Fibroblast of skin of left quadriceps (primary cell): ENCODE results near the gene TLR2.
"Not testable (repeated sequence)": the region's sequence is repeated elsewhere in the genome, so short reads cannot be mapped to it uniquely, and the experiment has no call there.

Source experiments
- DNase-seq, 2 experiments: peaks; one replicate each; pipeline ENCODE4 v3.0.0-alpha.2; 2013; ENCODE audit warnings: low read depth in 2 of 2

Gene TLR2

GRCh38 chr4:153661908-153662307 lies 22.2 kb upstream of the TLR2 start:
- DNase-seq, result no peak

DNA sequence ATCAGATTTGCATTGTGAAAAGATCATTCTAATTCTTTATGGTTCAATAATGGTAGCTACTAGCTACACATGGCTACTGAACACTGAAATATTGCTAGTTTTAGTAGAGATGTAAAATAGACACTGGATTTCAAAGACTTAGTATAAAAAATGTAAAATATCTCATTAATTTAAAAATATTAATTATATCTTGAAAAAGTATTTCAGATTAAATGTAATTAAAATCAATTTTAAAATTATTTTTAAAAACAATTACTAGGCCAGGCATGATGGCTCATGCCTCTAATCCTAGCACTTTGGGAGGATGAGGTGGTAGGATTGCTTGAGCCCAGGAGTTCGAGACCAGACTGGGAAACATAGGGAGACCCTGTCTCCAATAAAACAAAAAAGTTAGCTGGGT lies 20.4 kb upstream of the TLR2 start:
- no peak for DNase-seq

GRCh38 chr4:153666505-153666904 lies 17.6 kb upstream of the TLR2 start:
- DNase-seq, result not testable (repeated sequence)

DNA sequence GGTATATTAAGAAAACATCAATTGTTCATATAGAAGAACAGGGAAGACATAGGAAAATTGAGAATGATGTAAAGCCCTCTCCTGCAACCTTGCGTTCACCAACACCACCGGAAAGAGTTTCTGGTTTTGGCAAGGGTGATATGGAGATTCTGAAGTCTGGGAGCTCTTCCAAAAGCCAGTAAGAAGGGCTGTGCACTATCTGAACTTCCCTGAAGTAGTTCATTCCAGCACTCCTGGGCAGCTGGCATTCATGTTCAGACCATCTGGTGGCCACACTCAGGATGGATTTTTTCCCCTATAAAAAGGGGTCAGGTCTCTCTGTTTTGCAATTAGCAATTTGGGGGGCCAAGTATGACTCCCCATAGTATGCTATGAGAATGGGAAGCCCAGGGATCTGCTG lies 15.4 kb upstream of the TLR2 start:
- DNase-seq, result no peak

DNA sequence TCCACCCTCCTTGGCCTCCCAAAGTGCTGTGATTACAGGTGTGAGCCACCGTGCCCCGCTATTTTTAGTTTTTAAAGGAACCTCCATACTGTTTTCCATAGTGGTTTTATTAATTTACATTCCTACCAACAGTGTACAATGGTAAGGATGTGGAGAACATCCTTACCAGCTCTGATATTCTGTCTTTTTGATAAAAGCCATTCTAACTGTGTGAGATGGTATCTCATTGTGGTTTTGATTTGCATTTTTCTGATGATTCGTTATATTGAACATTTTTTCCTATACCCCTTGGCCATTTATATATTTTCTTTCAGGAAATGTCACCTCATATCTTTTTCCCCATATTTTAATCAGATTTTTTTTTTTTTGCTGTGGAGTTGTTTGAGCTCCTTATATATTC lies 14.2 kb upstream of the TLR2 start:
- DNase-seq, result no peak

- no peak for DNase-seq
Measured at GRCh38 chr4:153676486-153676885, 7.6 kb upstream of the TLR2 start.

DNA sequence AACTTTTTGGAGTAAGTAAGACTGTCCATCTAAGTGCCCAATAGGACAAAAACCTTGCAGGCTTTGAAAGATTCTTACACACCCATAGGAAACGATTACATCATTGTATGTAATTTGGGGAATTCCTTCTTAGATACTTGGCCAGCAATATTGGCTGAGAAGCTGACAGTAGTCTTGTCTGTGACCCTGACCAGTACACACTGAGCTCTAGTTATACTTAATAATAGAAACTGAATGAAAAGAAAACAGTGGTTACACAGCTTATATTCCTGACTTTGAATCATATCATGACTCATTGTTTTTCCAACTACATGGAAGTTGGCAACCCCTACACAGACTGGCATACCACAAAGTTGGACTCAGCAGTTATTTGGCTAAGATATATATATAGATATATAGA lies 7.1 kb upstream of the TLR2 start:
- peak; percentile 5 to 12 for DNase-seq

DNA sequence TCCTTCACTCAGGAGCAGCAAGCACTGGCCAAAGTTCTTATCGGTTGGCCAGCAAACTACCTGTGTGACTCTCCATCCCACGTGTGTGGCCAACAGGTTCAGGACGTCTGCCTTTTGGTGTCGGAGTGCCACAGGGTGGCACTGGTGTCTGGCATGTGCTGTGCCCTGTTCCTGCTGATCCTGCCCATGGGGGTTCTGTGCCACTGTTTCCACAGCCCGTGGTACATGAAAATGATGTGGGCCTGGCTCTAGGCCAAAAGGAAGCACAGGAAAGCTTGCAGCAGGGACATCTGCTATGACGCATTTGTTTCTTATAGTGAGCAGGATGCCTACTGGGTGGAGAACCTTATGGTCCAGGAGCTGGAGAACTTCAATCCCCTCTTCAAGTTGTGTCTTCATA lies 4.6 kb upstream of the TLR2 start:
- DNase-seq, result no peak

DNA sequence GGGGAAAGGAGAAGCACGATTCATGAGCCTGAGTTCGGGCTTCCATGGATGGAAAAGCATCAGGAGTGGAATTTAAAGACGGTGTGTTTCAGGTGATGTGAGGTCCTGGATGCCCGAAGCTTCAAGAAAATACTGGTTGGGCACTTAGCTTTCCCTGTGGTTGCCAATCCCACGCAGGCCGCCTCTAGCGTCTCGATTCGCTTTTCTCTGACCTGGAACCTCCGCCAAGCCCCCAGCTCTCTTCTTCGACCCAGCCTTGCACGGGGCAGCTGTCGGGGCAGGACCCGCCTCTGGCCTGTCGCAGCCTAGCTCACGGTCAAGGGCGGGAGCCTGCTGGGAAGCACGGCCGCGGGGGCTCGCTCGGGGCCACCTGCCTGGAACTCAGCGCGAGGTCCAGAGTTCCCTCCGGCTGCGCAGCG lies 308 bp upstream of the TLR2 start:
- no peak for DNase-seq

GRCh38 chr4:153684971-153685371 lies 891 bp downstream of the TLR2 start:
- no peak for DNase-seq

GRCh38 chr4:153704522-153704921 lies 20.4 kb downstream of the TLR2 start:
- DNase-seq, result no peak

DNA sequence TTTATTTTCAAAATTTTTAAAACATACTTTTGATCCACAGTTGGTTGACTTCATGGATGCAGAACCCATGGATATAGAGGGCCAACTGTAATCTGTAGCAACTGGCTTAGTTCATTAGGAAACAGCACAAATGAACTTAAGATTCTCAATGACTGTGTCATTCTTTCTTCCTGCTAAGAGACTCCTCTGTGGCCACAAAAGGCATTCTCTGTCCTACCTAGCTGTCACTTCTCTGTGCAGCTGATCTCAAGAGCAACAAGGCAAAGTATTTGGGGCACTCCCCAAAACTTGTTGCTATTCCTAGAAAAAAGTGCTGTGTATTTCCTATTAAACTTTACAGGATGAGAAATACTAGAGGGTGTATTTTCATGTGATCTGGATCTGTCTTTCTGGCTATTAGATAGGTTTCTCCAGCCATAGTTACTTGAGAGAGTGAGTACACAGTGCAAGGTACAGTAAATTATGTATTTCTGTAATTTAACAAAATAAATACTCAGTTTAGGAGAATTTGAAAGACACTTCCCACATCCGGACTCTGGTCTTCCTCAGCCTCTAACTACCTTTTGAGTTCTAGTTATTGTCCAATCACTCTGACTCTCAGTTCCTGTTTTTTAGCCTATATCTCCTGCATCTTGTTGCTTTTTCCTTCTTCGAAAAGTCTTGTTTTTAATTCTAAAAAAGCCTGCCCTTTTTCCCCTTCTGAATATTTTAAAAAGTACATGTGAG lies 21.8 kb downstream of the TLR2 start:
- DNase-seq, result no peak

- DNase-seq, result no peak
Measured at GRCh38 chr4:153706519-153706918, 22.4 kb downstream of the TLR2 start.

DNA sequence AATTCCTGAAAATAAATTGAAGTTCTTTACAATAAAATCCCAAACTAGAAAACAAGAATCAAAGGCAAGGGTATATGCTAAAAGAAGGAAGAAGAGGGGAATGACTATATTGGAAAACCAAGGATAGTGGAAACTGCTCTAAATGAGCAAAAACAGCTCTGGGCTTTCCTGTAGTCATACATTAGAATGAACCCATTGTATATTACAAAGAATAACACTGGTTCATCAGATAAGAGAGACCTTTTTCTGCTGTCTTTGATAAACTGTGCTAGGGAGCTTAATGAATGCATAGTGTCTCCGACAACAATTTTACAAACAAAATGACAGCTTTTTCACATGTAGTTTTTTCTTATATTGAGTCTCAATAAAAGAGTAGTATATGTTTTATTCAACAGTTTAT lies 26.6 kb downstream of the TLR2 start:
- no peak for DNase-seq

DNA sequence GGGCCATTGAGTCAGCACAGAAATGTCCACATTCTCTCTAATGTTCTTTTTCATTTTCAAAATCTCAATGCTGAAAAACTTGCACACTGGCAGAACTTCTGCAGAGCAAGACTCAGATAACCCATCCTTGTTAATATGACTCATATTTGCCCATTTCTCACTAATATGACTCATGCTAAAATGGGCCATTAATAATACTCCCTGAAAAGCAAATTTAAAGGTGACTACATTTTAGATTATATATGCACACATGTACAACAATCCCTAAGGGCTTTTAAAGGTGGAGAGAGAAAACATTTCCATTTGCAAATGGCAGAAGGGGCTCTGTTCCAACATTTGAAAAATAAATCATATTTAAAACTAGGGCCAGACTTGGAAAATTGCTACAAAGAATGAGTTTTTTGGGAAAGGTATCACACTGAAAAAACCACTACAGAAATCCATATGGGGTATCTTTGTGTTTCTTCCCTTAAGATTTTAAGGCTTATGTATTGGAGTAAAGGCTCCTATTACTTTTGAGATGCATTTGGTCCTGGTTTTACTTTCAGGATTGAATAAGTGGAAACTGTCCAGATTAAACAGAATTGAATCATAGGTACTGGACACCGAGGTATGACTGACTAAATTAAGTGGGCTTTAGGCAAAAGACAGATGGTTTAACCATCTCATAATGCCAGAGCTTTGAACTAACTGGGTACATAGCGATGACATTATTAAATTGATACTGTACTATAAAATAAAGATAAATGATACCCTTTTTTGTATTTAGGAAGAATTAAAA lies 30.0 kb downstream of the TLR2 start:
- DNase-seq, result peak; percentile 23 to 29

GRCh38 chr4:153722036-153722435 lies 38.0 kb downstream of the TLR2 start:
- no peak for DNase-seq

- no peak for DNase-seq
Measured at GRCh38 chr4:153724606-153725005, 40.5 kb downstream of the TLR2 start.

- no peak for DNase-seq
Measured at GRCh38 chr4:153725136-153725830, 41.2 kb downstream of the TLR2 start.

- no peak for DNase-seq
Measured at GRCh38 chr4:153725831-153726154, 41.7 kb downstream of the TLR2 start.

GRCh38 chr4:153728151-153728550 lies 44.1 kb downstream of the TLR2 start:
- no peak for DNase-seq

DNA sequence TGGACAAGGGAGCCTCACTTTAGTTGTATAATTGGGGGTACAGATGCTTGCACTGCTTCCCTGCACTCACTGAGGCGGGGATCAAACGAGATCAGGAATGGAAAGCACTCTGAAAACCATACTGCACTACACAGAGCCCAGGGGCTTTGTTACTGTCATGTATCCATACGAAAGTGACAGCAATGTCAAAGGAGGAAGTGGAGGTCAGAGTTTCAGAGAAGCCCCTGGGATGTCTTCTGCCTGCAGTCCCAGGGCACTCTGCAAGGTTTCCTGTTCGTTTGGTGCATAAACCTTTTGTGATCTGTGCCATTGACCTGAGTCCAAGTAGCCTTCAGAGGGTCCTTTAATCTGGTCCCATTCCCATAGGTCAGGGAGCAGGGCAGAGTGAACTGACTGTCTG lies 44.6 kb downstream of the TLR2 start:
- DNase-seq, result no peak

GRCh38 chr4:153729895-153730294 lies 45.8 kb downstream of the TLR2 start:
- no peak for DNase-seq

- peak; percentile 89 to 91 for DNase-seq
Measured at GRCh38 chr4:153731239-153731638, 47.2 kb downstream of the TLR2 start.
